ENCODE measurements around the gene TACR1.

Gene TACR1

DNA sequence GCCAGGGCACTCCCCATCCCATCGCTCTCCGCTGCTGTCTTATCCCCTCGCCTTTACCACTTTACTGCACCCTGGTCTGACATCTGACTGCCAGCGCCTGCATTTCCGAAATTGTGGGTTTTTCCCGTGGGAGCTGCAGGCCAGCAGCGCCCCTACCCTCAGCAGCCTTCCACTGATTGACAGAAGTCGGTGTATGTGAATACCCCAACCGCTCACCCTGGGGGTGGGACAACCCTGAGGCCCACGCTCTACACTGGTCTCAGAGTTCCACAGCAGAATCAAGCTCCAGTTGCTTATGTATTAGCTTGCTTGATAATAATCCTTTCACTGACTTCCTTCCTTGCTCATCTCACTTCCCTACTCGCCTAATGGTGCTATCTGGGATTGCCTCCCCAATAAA is 178.8 kb downstream of the TACR1 start:
- Histone ChIP-seq H3K27me3 (ENCODE audit: insufficient read depth, low read length) (no peaks in the 10 kb centered on the region), H2AFZ (ENCODE audit: low read length, unreplicated experiment) (no peak overlapping the region), H3K4me1 (ENCODE audit: control insufficient read depth, insufficient read depth, low read length, unreplicated experiment) (peaks cover 18% of the 10 kb centered on the region), H3K79me2 (ENCODE audit: control insufficient read depth, insufficient read depth, low read length, unreplicated experiment) (no peaks in the 10 kb centered on the region), H3K27ac (ENCODE audit: low read depth, low read length) (no peak overlapping the region), H3K36me3 (ENCODE audit: insufficient read depth, low read length) (no peaks in the 10 kb centered on the region), H3K4me3 (ENCODE audit: low read depth, low read length) (no peak overlapping the region)

DNA sequence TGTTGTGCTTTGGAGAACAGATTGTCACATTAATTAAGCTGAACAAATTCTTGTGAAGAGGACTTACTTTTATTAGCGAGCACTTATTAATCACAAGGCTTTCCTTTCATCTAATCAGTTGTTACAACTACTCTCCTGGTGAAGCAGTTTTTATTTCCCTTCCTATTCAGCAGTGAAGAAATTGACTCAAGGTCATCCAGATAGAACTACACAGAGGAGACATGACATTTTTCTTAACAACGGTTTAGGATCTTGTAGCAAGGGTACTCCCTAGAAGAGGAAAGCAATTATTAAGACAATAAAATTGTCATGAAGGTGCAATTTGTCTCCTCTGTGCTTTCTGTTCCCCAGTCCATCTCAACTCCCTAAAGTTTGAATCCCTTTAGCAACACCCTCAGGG is 179.5 kb downstream of the TACR1 start:
- Histone ChIP-seq H3K36me3 (ENCODE audit: insufficient read depth, low read length) (no peaks in the 10 kb centered on the region), H3K79me2 (ENCODE audit: control insufficient read depth, insufficient read depth, low read length, unreplicated experiment) (no peaks in the 10 kb centered on the region), H3K27ac (ENCODE audit: low read depth, low read length) (no peak overlapping the region), H3K4me3 (ENCODE audit: low read depth, low read length) (no peak overlapping the region), H3K4me1 (ENCODE audit: control insufficient read depth, insufficient read depth, low read length, unreplicated experiment) (peaks cover 18% of the 10 kb centered on the region), H2AFZ (ENCODE audit: low read length, unreplicated experiment) (no peak overlapping the region), H3K27me3 (ENCODE audit: insufficient read depth, low read length) (no peaks in the 10 kb centered on the region)

DNA sequence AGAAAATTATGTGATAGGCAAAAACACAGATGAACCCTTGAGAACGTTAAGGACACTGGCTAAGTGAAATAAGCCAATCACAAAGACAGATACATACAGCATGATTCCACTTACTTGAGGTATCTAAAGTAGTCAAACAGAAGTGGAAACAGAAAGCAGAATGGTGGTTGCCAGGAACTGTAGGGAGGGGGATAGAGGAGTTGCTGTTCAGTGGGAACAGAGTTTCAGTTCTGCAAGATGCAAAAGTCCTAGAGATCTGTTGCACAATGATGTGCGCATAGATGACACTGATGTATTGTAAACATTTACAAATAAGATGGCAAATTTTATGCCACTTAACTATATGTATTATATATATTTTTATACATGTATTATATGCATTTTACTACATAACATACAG is 181.2 kb downstream of the TACR1 start:
- H3K27me3 ChIP-seq (ENCODE audit: insufficient read depth, low read length): no peaks in the 10 kb centered on the region
- no peak overlapping the region for H3K27ac ChIP-seq (ENCODE audit: low read depth, low read length)
- no peak overlapping the region for H3K4me3 ChIP-seq (ENCODE audit: low read depth, low read length)
- peaks cover 18% of the 10 kb centered on the region for H3K4me1 ChIP-seq (ENCODE audit: control insufficient read depth, insufficient read depth, low read length, unreplicated experiment)
- no peak overlapping the region for H2AFZ ChIP-seq (ENCODE audit: low read length, unreplicated experiment)
- H3K36me3 ChIP-seq (ENCODE audit: insufficient read depth, low read length): no peaks in the 10 kb centered on the region
- no peaks in the 10 kb centered on the region for H3K79me2 ChIP-seq (ENCODE audit: control insufficient read depth, insufficient read depth, low read length, unreplicated experiment)

DNA sequence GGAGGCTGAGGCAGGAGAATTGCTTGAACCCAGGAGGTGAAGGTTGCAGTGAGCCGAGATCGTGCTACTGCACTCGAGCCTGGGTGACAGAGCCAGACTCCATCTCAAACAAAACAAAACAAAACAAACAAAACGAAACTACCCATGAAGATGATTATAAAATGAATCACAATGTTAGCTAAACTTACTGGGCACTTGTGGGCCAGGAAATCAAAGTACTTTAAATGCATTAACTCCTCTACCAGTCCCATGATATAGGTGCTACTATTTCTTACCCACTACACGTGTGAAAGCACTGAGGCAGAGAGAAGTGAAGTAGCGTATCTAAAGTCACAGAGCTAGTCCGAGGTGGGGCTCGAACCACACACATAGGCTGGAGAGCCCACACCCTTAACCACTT is 187.2 kb downstream of the TACR1 start:
- peaks cover 6% of the 10 kb centered on the region for H3K4me1 ChIP-seq (ENCODE audit: control insufficient read depth, insufficient read depth, low read length, unreplicated experiment)
- peak overlapping the region; percentile 30 for H3K27ac ChIP-seq (ENCODE audit: low read depth, low read length)
- no peaks in the 10 kb centered on the region for H3K79me2 ChIP-seq (ENCODE audit: control insufficient read depth, insufficient read depth, low read length, unreplicated experiment)
- H3K27me3 ChIP-seq (ENCODE audit: insufficient read depth, low read length): no peaks in the 10 kb centered on the region
- H3K36me3 ChIP-seq (ENCODE audit: insufficient read depth, low read length): no peaks in the 10 kb centered on the region
- H2AFZ ChIP-seq (ENCODE audit: low read length, unreplicated experiment): peak overlapping the region; percentile 30
- no peak overlapping the region for H3K4me3 ChIP-seq (ENCODE audit: low read depth, low read length)

DNA sequence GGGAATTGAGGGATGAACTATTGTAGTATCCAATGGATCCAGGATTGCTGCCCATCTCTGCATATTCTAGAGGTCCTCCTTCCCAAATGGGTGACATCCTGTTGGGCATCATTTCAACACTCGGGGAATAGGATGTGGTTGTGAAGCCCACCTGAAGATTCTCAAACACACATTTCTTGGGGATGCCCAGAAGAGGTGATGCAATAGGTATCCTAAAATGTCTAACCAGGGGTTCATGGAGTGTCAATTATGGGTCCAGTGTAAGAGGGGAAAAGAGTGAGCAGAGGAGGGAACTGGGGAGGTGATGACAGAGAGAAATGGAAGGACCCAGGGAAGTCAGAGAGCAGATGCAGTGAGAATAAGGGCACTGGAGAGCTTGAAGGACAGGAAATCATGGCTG is 188.7 kb downstream of the TACR1 start:
- no peaks in the 10 kb centered on the region for H3K27me3 ChIP-seq (ENCODE audit: insufficient read depth, low read length)
- peaks cover 6% of the 10 kb centered on the region for H3K4me1 ChIP-seq (ENCODE audit: control insufficient read depth, insufficient read depth, low read length, unreplicated experiment)
- no peaks in the 10 kb centered on the region for H3K36me3 ChIP-seq (ENCODE audit: insufficient read depth, low read length)
- no peak overlapping the region for H3K4me3 ChIP-seq (ENCODE audit: low read depth, low read length)
- no peaks in the 10 kb centered on the region for H3K79me2 ChIP-seq (ENCODE audit: control insufficient read depth, insufficient read depth, low read length, unreplicated experiment)
- no peak overlapping the region for H3K27ac ChIP-seq (ENCODE audit: low read depth, low read length)
- no peak overlapping the region for H2AFZ ChIP-seq (ENCODE audit: low read length, unreplicated experiment)

DNA sequence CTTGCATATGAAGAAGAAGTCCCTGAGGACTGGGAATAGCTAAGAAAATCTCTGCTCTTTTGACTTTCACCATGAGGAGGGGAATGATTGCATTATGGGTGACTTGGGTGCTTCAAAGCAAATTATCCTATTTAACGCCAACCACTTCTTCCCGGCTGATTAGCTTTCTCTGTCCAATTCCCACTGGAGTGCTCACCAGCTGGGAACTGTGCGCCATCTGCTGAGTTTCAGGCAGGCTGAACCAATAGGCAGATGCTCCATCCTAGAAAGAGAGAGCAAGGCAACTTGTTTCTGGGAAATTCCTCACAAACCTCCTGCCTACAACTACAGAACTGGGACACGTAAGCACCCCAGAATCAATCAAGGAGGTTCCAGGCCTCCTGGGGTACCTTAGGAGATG is 191.5 kb downstream of the TACR1 start:
- Histone ChIP-seq H3K4me1 (ENCODE audit: control insufficient read depth, insufficient read depth, low read length, unreplicated experiment) (peaks cover 6% of the 10 kb centered on the region), H3K36me3 (ENCODE audit: insufficient read depth, low read length) (no peaks in the 10 kb centered on the region), H3K27me3 (ENCODE audit: insufficient read depth, low read length) (no peaks in the 10 kb centered on the region), H3K27ac (ENCODE audit: low read depth, low read length) (no peak overlapping the region), H2AFZ (ENCODE audit: low read length, unreplicated experiment) (no peak overlapping the region), H3K4me3 (ENCODE audit: low read depth, low read length) (no peak overlapping the region), H3K79me2 (ENCODE audit: control insufficient read depth, insufficient read depth, low read length, unreplicated experiment) (no peaks in the 10 kb centered on the region)

DNA sequence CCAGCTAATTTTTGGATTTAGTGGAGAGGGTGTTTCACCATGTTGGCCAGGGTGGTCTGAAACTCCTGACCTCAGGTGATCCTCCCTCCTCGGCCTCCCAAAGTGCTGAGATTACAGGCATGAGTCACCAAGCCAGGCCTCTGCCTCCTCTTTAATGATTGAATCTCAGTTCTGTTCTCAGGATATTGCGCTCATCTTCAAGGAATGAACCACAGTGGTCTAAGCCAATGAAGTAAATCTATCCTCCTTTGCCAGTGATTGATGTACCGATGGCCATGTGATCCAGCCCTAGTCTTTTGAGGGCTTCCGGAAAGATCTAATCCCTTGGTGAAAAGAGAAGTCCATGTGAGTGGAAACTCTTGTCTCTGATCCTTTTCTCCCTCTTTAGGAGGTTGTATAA is 192.3 kb downstream of the TACR1 start:
- no peaks in the 10 kb centered on the region for H3K36me3 ChIP-seq (ENCODE audit: insufficient read depth, low read length)
- no peak overlapping the region for H3K27ac ChIP-seq (ENCODE audit: low read depth, low read length)
- H3K4me3 ChIP-seq (ENCODE audit: low read depth, low read length): no peak overlapping the region
- peaks cover under 1% of the 10 kb centered on the region for H3K4me1 ChIP-seq (ENCODE audit: control insufficient read depth, insufficient read depth, low read length, unreplicated experiment)
- no peak overlapping the region for H2AFZ ChIP-seq (ENCODE audit: low read length, unreplicated experiment)
- H3K79me2 ChIP-seq (ENCODE audit: control insufficient read depth, insufficient read depth, low read length, unreplicated experiment): no peaks in the 10 kb centered on the region
- H3K27me3 ChIP-seq (ENCODE audit: insufficient read depth, low read length): no peaks in the 10 kb centered on the region

DNA sequence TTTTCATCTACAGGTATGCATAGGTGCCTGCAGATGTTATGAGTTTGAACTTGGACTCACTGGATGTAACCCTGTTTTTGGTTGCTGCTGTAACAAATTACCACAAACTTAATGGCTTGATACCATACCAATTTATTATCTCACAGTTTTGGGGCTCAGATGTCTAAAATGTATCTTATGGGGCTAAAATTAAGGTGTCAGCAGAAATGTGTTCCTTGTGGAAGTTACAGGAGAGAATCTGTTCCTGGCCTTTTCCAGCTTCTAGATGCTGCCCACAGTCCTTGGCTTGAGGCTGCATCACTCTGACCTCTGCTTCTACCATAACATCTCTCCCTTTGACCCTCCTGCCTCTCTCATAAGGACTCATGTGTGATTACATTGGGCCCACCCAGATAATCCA is 193.3 kb downstream of the TACR1 start:
- H3K36me3 ChIP-seq (ENCODE audit: insufficient read depth, low read length): no peaks in the 10 kb centered on the region
- no peak overlapping the region for H3K27ac ChIP-seq (ENCODE audit: low read depth, low read length)
- no peaks in the 10 kb centered on the region for H3K4me1 ChIP-seq (ENCODE audit: control insufficient read depth, insufficient read depth, low read length, unreplicated experiment)
- H3K27me3 ChIP-seq (ENCODE audit: insufficient read depth, low read length): no peaks in the 10 kb centered on the region
- no peak overlapping the region for H2AFZ ChIP-seq (ENCODE audit: low read length, unreplicated experiment)
- H3K4me3 ChIP-seq (ENCODE audit: low read depth, low read length): no peak overlapping the region
- H3K79me2 ChIP-seq (ENCODE audit: control insufficient read depth, insufficient read depth, low read length, unreplicated experiment): no peaks in the 10 kb centered on the region

DNA sequence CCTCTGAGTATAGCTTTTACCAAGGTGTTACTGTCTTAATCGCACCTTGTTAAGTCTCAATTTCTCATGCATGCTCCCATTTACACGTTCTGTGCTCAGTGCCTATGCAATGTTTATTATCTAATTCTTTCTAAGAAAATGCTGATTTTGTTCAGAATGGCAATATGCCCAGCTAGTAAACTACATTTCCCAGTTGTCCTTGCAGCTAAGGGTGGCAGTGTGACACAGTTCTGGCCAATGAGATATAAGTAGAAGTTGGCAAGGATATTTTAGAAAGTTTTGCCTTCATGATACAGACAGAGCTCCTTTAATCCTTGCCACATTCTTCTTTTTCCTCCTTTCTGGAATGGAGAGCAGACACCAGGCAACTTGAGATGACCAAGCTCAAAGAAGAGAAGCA is 195.5 kb downstream of the TACR1 start:
- Histone ChIP-seq H3K4me1 (ENCODE audit: control insufficient read depth, insufficient read depth, low read length, unreplicated experiment) (no peaks in the 10 kb centered on the region), H3K4me3 (ENCODE audit: low read depth, low read length) (no peak overlapping the region), H2AFZ (ENCODE audit: low read length, unreplicated experiment) (no peak overlapping the region), H3K36me3 (ENCODE audit: insufficient read depth, low read length) (no peaks in the 10 kb centered on the region), H3K79me2 (ENCODE audit: control insufficient read depth, insufficient read depth, low read length, unreplicated experiment) (no peaks in the 10 kb centered on the region), H3K27ac (ENCODE audit: low read depth, low read length) (no peak overlapping the region), H3K27me3 (ENCODE audit: insufficient read depth, low read length) (no peaks in the 10 kb centered on the region)

DNA sequence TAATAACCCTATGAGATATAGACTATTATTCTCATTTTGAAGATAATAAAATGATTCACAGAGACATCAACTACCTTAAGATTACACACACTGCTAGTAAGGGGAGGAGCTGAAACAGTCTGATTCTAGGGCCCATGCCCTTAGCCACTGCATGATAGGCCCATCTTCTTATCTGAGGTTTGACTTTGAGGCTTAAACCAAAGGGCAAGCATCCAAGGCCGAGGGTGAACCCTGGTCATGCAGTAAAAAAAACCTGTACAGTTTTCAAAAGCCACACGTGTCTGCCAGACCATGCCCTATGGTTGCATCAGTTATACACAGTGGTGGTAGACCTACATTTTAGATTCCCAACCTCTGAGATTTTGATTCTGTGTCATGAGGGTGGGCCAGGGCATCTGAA is 196.0 kb downstream of the TACR1 start:
- H3K4me3 ChIP-seq (ENCODE audit: low read depth, low read length): no peak overlapping the region
- H3K4me1 ChIP-seq (ENCODE audit: control insufficient read depth, insufficient read depth, low read length, unreplicated experiment): no peaks in the 10 kb centered on the region
- no peaks in the 10 kb centered on the region for H3K27me3 ChIP-seq (ENCODE audit: insufficient read depth, low read length)
- no peaks in the 10 kb centered on the region for H3K79me2 ChIP-seq (ENCODE audit: control insufficient read depth, insufficient read depth, low read length, unreplicated experiment)
- H3K36me3 ChIP-seq (ENCODE audit: insufficient read depth, low read length): peaks cover 4% of the 10 kb centered on the region; the same call in 1 of the 2 replicates
- H3K27ac ChIP-seq (ENCODE audit: low read depth, low read length): no peak overlapping the region
- no peak overlapping the region for H2AFZ ChIP-seq (ENCODE audit: low read length, unreplicated experiment)

DNA sequence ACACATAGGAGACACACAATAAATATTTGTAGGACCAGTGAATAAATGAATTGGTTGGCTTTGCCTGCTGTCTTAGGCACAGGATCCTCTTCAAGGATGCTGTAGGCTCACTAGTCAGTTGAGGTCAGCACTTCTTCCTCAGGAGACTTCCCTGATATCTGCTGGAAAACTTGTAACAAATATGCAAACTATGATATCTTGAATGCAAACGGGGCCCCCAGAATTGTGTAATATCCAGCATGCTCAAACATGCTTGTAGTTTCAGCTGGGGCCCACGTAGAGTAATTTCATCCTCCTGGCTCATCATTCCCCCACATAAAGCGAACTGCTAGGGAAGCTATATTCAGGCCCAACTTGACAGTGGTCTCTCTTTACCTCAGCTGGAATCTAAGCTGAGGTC is 197.3 kb downstream of the TACR1 start:
- no peaks in the 10 kb centered on the region for H3K79me2 ChIP-seq (ENCODE audit: control insufficient read depth, insufficient read depth, low read length, unreplicated experiment)
- H2AFZ ChIP-seq (ENCODE audit: low read length, unreplicated experiment): no peak overlapping the region
- H3K4me1 ChIP-seq (ENCODE audit: control insufficient read depth, insufficient read depth, low read length, unreplicated experiment): no peaks in the 10 kb centered on the region
- no peaks in the 10 kb centered on the region for H3K27me3 ChIP-seq (ENCODE audit: insufficient read depth, low read length)
- H3K4me3 ChIP-seq (ENCODE audit: low read depth, low read length): no peak overlapping the region
- peaks cover 5% of the 10 kb centered on the region; the same call in 1 of the 2 replicates for H3K36me3 ChIP-seq (ENCODE audit: insufficient read depth, low read length)
- H3K27ac ChIP-seq (ENCODE audit: low read depth, low read length): no peak overlapping the region

All from ACC112 (cell line).